Heart right ventricle (tissue), 16 donors: Measurements from ENCODE around the gene ANKRD39. TPM values are rescaled to one million over a fixed set of nuclear protein-coding genes. Genes with fewer than 3 reads are reported as not detected.

Experiments
- ATAC-seq, 8 donors: fragments of 200-7000 bp; cut with Tn5 transposase; one replicate each; pipeline ENCODE4 v1.9.1; 2020; ENCODE audit warnings: mild to moderate bottlenecking in 8 of 8, moderate library complexity in 8 of 8, moderate number of reproducible peaks in 1 of 8
- DNase-seq, 2 donors: peaks; one replicate each; pipeline ENCODE4 v3.0.0-alpha.2; 2020
- H3K27ac ChIP-seq, 10 donors: fragments of 200-600 bp; sonication (generic) in 2 of 10; one replicate each; pipeline versions ENCODE4 v1.5.0 to v1.8.0; 2020 to 2022; ENCODE audit warnings: mild to moderate bottlenecking in 3 of 10
- H3K27me3 ChIP-seq, 7 donors: fragments of 200-600 bp; one replicate each; pipeline ENCODE4 v1.8.0; 2021 to 2022; ENCODE audit warnings: mild to moderate bottlenecking in 2 of 7
- H3K36me3 ChIP-seq, 9 donors: fragments of 200-600 bp; sonication (generic) in 1 of 9; one replicate each; pipeline versions ENCODE4 v1.5.0 to v1.8.0; 2020 to 2022; ENCODE audit warnings: mild to moderate bottlenecking in 2 of 9
- H3K4me1 ChIP-seq, 9 donors: fragments of 200-600 bp; sonication (generic) in 1 of 9; one replicate each; pipeline versions ENCODE4 v1.5.0 to v1.8.0; 2020 to 2022; ENCODE audit warnings: mild to moderate bottlenecking in 4 of 9
- H3K4me3 ChIP-seq, 10 donors: fragments of 200-600 bp; sonication (generic) in 2 of 10; one replicate each; pipeline versions ENCODE4 v1.5.0 to v1.8.0; 2020 to 2022; ENCODE audit warnings: mild to moderate bottlenecking in 7 of 10, moderate library complexity in 2 of 10
- H3K9me3 ChIP-seq, 11 donors: fragments of 200-600 bp in 10 of 11; sonication (generic) in 2 of 11; one replicate each; pipeline versions ENCODE4 v1.5.0 to v1.8.0; 2013 to 2022; ENCODE audit warnings: mild to moderate bottlenecking in 2 of 11, control low read depth in 1 of 11, moderate library complexity in 1 of 11
- WGBS, 2 donors: extraction: QIAGEN DNeasy Blood & Tissue Kit; methylation state at CpG; one replicate each; pipeline ENCODE4 v1.1.7; 2013; ENCODE audit warnings: inconsistent platforms in 1 of 2; 5-methylcytosine and 5-hydroxymethylcytosine counted together
- intact Hi-C, 10 donors: fragments of 100-400 bp; cut with DNase I; formaldehyde crosslinking; loops; one replicate each; pipeline versions ENCODE4 v1.11.1 to v1.14.2; 2022
- polyA plus RNA-seq, 2 donors: library from polyadenylated mRNA; stranded (reverse); fragments of 200-250 nt; gene quantifications; one replicate each; pipeline ENCODE4 v1.2.3, GENCODE V29; 2013
- total RNA-seq, 10 donors: library from RNA; stranded (reverse); fragmentation: NEBNext Ultra II Directional in 3 of 10; extraction: Animal tissue kit (Norgen Biotek cat#: 25700) in 3 of 10; gene quantifications; one replicate each; pipeline versions ENCODE4 v1.2.1 to v1.2.4, GENCODE V29; 2021 to 2023
- TF ChIP-seq, protein P1 (sequence below), 9 donors: fragments of 200-600 bp; sonication (generic) in 2 of 9; IDR thresholded peaks; one replicate each; pipeline versions ENCODE4 v1.5.0 to v1.8.0; 2021 to 2022; ENCODE audit warnings: antibody characterized with exemption in 9 of 9, mild to moderate bottlenecking in 5 of 9, moderate library complexity in 1 of 9
- donor health status: Arrhythmogenic right ventricular cardiomyopathy.
- donor health status: ischemic (EF 13 %, LVEDD 7.1; RV severe dilation, severe dysfunction).
- donor health status: healthy with polysubstance abuse.
- donor health status: DM: no; HTN: yes; CAD: no.
- donor health status: DM: no; HTN: no; CAD: no.
- donor health status: ischemic (EF 25% LVEDD 6.9; RV normal size, moderate dysfunction).
- donor health status: ischemic (EF 25% LVEDD 5.7; RV mildly dilated, moderate dysfunction).
- donor health status: healthy.
- donor health status: DM: yes; HTN: yes; CAD: no.
- donor health status: Ischemic cardiomyopathy.
- donor health status: ischemic (EF 35%, LVEDD 5.7; RV mildly dilated, moderate dysfunction).
- donor health status: nonischemic (EF 11% LVEDD 7.7; RV severe dilation, severe dysfunction).
- donor health status: DM: yes; HTN: yes; CAD: no.
- donor health status: PGD.
- donor health status: ischemic (EF 29% LVEDD 5.4; RV normal size, mild dysfunction).
- donor health status: nonischemic (EF 23%, LVEDD 6.1; RV moderate dilation, normal function).

ANKRD39 gene
- total and polyA plus RNA-seq, 12 donors: 14.2 to 26.5 (median 16.4) TPM

DNA sequence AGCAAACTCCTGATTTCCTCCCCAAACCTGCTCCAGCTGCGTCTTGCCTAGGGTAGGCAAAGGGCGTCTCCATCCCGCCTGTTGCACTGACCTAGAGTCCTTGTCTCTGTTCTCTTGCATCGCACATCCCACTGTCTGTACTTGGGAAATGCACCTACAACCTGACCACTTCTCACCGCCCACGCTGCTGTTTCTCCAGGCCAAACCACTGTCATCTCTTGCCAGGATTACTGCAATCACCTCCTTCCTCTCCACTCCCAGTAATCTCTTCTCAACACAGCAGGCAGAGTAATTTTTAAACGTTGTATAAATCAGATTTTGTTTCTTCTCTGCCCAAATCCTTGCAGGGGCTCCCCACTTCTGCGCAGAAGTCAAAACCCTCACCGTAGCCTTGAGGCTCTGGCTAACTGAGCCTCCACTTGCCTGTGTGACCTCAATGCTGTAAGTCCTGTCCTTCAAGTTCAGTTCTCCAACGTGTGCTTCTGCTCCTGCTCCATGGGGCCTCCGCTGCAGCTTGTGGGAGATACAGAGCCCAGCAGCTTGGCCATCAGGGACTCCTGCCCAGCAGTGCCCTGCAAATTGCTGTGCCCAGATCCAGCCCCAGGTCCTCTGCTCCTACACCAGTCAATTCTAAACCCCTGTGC lies 39.8 kb upstream of the ANKRD39 start:
- H3K4me1 ChIP-seq: peaks cover 0 to 24% (median 9%) of the 10 kb centered on the region in 9 donors
- H3K4me3 ChIP-seq: no peak overlapping the region
- H3K36me3 ChIP-seq: no peaks in the 10 kb centered on the region
- no peak for ATAC-seq
- DNase-seq: no peak
- 73 to 74% methylated on average over 11 of the region's 11 CpGs for WGBS, 2 donors
- intact Hi-C loops: no loop called here
- H3K27me3 ChIP-seq: no peaks in the 10 kb centered on the region
- H3K9me3 ChIP-seq: no peaks in the 10 kb centered on the region
- TF ChIP-seq, protein P1, sequence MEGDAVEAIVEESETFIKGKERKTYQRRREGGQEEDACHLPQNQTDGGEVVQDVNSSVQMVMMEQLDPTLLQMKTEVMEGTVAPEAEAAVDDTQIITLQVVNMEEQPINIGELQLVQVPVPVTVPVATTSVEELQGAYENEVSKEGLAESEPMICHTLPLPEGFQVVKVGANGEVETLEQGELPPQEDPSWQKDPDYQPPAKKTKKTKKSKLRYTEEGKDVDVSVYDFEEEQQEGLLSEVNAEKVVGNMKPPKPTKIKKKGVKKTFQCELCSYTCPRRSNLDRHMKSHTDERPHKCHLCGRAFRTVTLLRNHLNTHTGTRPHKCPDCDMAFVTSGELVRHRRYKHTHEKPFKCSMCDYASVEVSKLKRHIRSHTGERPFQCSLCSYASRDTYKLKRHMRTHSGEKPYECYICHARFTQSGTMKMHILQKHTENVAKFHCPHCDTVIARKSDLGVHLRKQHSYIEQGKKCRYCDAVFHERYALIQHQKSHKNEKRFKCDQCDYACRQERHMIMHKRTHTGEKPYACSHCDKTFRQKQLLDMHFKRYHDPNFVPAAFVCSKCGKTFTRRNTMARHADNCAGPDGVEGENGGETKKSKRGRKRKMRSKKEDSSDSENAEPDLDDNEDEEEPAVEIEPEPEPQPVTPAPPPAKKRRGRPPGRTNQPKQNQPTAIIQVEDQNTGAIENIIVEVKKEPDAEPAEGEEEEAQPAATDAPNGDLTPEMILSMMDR (IDR thresholded peaks at IDR 0.05): no peak
- no peak overlapping the region for H3K27ac ChIP-seq

DNA sequence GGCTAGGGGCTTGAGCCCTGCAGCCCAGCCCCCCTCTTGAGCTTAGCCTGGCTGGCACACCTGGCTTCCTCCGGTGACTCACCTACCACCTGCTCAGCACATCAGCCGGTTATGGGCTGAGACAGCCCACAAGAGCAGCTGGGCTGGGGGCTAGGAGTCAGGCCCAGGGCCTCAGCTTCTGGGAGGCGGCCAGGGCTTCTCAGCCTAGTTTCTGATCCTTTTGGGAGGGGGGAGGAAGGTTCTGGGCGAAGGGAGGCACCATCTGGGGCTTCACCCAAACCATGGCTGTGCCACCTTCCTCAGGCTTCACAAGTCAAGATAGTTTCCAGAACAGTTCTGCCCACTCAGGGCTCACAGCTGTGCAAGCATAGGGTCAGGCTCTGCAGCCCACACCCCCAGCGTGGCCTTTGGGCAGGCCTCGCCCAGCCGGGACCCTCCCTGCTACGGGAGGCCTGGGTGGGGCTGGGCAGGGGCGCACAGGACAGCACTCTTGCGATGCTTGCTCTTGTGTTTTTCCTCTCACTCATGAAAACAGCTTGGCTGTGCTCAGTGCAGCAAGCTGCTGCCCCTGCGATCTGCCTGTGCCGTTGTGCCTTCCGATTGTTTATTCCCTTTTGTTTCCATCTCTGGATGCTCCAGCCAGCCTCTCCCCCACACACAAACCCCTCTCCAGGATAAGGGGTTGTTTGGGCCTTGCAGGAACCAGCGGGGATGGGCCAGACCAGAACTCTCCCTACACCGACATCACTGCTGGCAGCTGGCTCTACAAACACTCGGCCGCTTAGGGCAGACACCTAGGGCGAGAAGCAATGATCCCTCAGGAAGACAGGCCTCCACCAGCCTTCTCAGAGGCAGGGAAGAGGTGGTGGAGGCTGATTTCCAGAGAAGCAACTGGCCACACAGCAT lies 38.2 kb upstream of the ANKRD39 start:
- intact Hi-C loops: no loop called here
- ATAC-seq (no peak), DNase-seq (no peak)
- Histone ChIP-seq H3K27ac (no peak overlapping the region), H3K9me3 (no peaks in the 10 kb centered on the region), H3K36me3 (no peaks in the 10 kb centered on the region), H3K4me3 (no peak overlapping the region), H3K4me1 (peaks cover 3 to 40% (median 18%) of the 10 kb centered on the region in 9 donors), H3K27me3 (no peaks in the 10 kb centered on the region)
- 81 to 88% methylated on average over 18 of the region's 18 CpGs for WGBS, 2 donors
- TF ChIP-seq, protein P1 (IDR thresholded peaks at IDR 0.05): no peak

DNA sequence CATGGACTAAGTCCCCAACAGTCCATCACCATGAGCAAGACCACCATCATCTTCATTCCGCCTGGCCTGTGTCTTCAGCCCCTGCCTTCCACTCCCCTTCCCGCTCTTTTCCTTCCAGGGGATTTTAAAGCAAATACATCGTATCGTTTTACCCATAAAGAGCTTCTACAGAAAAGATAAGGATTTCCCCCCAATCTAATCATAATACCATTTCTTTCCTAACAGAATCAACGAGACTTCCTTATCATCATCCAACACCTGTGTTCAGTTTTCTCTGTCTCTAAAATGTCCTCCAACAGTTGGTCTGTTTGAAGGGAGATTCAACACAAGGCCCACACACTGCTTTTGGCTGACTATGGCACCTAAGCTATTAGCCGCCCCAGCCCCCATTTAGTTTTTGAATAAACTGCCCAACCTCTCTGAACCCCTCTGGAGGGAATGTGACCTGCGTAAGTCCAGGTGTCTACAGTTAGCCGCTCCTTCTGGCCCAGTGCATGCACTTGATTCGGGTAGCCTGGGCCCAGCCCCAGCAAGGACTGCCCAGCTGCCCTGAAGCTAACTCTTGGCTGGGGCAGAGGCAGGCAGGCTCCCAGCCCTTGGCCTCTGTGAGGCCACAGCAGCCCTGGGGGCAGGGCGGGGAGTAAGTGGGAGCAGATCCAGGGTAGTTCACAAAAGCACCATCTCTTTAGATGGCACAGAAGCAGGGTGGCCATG lies 37.4 kb upstream of the ANKRD39 start:
- no peak for DNase-seq
- Histone ChIP-seq H3K27me3 (no peaks in the 10 kb centered on the region), H3K4me3 (no peak overlapping the region), H3K36me3 (no peaks in the 10 kb centered on the region), H3K9me3 (no peaks in the 10 kb centered on the region), H3K4me1 (peaks cover 3 to 48% (median 26%) of the 10 kb centered on the region in 9 donors), H3K27ac (no peak overlapping the region)
- WGBS, 2 donors: 87 to 90% methylated on average over 10 of the region's 10 CpGs
- intact Hi-C loops: no loop called here
- peak in 3 of 8 donors; percentile 28 to 43 (median 36) for ATAC-seq
- TF ChIP-seq, protein P1 (IDR thresholded peaks at IDR 0.05): no peak

DNA sequence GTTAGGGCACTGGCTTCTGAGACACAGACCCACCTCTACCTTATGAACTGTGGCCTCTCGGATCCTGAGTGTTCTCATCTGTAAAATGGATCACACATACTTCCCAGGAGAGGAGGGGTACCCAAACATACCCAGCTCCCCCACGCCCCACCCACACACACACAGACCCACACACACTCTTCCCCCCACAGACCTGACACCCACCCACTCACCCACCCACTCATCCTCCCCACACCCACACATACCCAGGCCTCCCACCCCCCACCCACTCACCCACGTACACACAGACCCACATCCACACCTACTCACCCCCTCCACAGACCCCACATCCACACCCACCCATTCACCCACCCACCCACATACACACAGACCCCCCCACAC lies 36.3 kb upstream of the ANKRD39 start:
- DNase-seq (no peak), ATAC-seq (no peak)
- Histone ChIP-seq H3K27me3 (no peaks in the 10 kb centered on the region), H3K4me3 (no peak overlapping the region), H3K4me1 (peaks cover 3 to 51% (median 28%) of the 10 kb centered on the region in 9 donors), H3K27ac (no peak overlapping the region), H3K36me3 (no peaks in the 10 kb centered on the region), H3K9me3 (no peaks in the 10 kb centered on the region)
- intact Hi-C loops: no loop called here
- TF ChIP-seq, protein P1 (IDR thresholded peaks at IDR 0.05): no peak
- 97 to 100% methylated on average over 3 of the region's 3 CpGs for WGBS, 2 donors
